Measurements from ENCODE around the gene IREB2.

The IREB2 gene

GRCh38 chr15:78550815-78551214 lies 112.8 kb downstream of the IREB2 start:
- H3K4me3 ChIP-seq (IDR thresholded peaks at IDR 0.05; ENCODE audit: insufficient read depth, low read depth, low read length) = no peak overlapping the region
- no peaks in the 10 kb centered on the region for H4K20me1 ChIP-seq (ENCODE audit: insufficient read depth)
- H3K4me2 ChIP-seq = peak overlapping the region; percentile 95
- H3K9ac ChIP-seq = peak overlapping the region; percentile 81
- H3K27me3 ChIP-seq (ENCODE audit: insufficient read depth, low read depth) = no peaks in the 10 kb centered on the region
- H3K4me1 ChIP-seq (ENCODE audit: low read depth, poor library complexity, severe bottlenecking) = peaks cover 100% of the 10 kb centered on the region
- 0 out of 2 replicates have a peak, but pooled peaks have one; percentile 8 for TF ChIP-seq CTCF (conservative IDR thresholded peaks at IDR 0.05; ENCODE audit: low read depth, low read length)
- H2AFZ ChIP-seq (ENCODE audit: low read depth) = no peak overlapping the region
- peaks cover 15% of the 10 kb centered on the region; the same call in 1 of the 2 replicates for H3K79me2 ChIP-seq (ENCODE audit: insufficient read depth, low read depth)
- H3K36me3 ChIP-seq (ENCODE audit: insufficient read depth) = peaks cover 23% of the 10 kb centered on the region
- H3K27ac ChIP-seq = peak overlapping the region; percentile 98
